HG02759 (cell line): Measurements from ENCODE around the gene TMEM132C.
"Not testable (repeated sequence)": the region's sequence is repeated elsewhere in the genome, so short reads cannot be mapped to it uniquely, and the experiment has no call there.

ENCODE experiments used
- ATAC-seq: cut with Tn5 transposase; IDR thresholded peaks from one replicate; pipeline ENCODE4 v1.9.1; 2021; ENCODE audit warnings: mild to moderate bottlenecking, moderate library complexity; ENCODE audit not compliant: unreplicated experiment

TMEM132C gene

GRCh38 chr12:128471491-128471890 is 204.5 kb downstream of the TMEM132C start:
- no peak for ATAC-seq

- no peak for ATAC-seq
Observed at GRCh38 chr12:128474916-128475315, 207.9 kb downstream of the TMEM132C start.

GRCh38 chr12:128476266-128476665 is 209.3 kb downstream of the TMEM132C start:
- no peak for ATAC-seq

GRCh38 chr12:128483526-128484255 is 216.7 kb downstream of the TMEM132C start:
- no peak for ATAC-seq

GRCh38 chr12:128497376-128497775 is 230.4 kb downstream of the TMEM132C start:
- ATAC-seq, result not testable (repeated sequence)

- no peak for ATAC-seq
Observed at GRCh38 chr12:128507470-128507869, 240.5 kb downstream of the TMEM132C start.

GRCh38 chr12:128509170-128509569 is 242.2 kb downstream of the TMEM132C start:
- no peak for ATAC-seq

- ATAC-seq, result no peak
Observed at GRCh38 chr12:128510511-128510910, 243.5 kb downstream of the TMEM132C start.

- no peak for ATAC-seq
Observed at GRCh38 chr12:128513331-128513730, 246.4 kb downstream of the TMEM132C start.

- ATAC-seq, result no peak
Observed at GRCh38 chr12:128513831-128514230, 246.9 kb downstream of the TMEM132C start.

GRCh38 chr12:128518644-128519043 is 251.7 kb downstream of the TMEM132C start:
- no peak for ATAC-seq

GRCh38 chr12:128519426-128519825 is 252.5 kb downstream of the TMEM132C start:
- ATAC-seq, result no peak

- no peak for ATAC-seq
Observed at GRCh38 chr12:128521981-128522380, 255.0 kb downstream of the TMEM132C start.

- ATAC-seq, result no peak
Observed at GRCh38 chr12:128524439-128524838, 257.5 kb downstream of the TMEM132C start.

GRCh38 chr12:128531170-128531569 is 264.2 kb downstream of the TMEM132C start:
- no peak for ATAC-seq

- peak; percentile 69 for ATAC-seq
Observed at GRCh38 chr12:128534906-128535305, 267.9 kb downstream of the TMEM132C start.

GRCh38 chr12:128536810-128537209 is 269.8 kb downstream of the TMEM132C start:
- ATAC-seq, result no peak

- no peak for ATAC-seq
Observed at GRCh38 chr12:128537668-128538067, 270.7 kb downstream of the TMEM132C start.

GRCh38 chr12:128542844-128543243 is 275.9 kb downstream of the TMEM132C start:
- ATAC-seq, result no peak

GRCh38 chr12:128543460-128543859 is 276.5 kb downstream of the TMEM132C start:
- no peak for ATAC-seq

- no peak for ATAC-seq
Observed at GRCh38 chr12:128543971-128544370, 277.0 kb downstream of the TMEM132C start.

GRCh38 chr12:128548949-128549348 is 282.0 kb downstream of the TMEM132C start:
- no peak for ATAC-seq
